ENCODE results near the gene CENPS.
"Not testable (repeated sequence)": the region's sequence is repeated elsewhere in the genome, so short reads cannot be mapped to it uniquely, and the experiment has no call there.

The CENPS gene

DNA sequence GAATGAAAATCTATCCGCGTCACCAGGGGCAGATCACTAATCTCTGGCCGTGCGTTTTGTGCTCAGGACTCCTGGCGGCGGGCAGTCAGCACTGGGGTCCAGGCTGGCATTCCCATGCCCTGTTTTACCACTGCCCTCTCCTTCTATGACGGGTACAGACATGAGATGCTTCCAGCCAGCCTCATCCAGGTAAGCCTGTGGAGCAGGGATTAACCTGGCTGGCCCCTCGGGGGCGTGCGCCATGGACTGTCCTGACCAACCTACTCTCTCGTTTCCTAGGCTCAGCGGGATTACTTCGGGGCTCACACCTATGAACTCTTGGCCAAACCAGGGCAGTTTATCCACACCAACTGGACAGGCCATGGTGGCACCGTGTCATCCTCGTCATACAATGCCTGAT lies 10.9 kb upstream of the CENPS start:
- DNase-seq (ENCODE audit: low read depth) = no peak

GRCh38 chr1:10421637-10422036 lies 8.6 kb upstream of the CENPS start:
- DNase-seq (ENCODE audit: low read depth) = no peak

- DNase-seq (ENCODE audit: low read depth) = no peak
Measured at GRCh38 chr1:10424034-10424433, 6.2 kb upstream of the CENPS start.

DNA sequence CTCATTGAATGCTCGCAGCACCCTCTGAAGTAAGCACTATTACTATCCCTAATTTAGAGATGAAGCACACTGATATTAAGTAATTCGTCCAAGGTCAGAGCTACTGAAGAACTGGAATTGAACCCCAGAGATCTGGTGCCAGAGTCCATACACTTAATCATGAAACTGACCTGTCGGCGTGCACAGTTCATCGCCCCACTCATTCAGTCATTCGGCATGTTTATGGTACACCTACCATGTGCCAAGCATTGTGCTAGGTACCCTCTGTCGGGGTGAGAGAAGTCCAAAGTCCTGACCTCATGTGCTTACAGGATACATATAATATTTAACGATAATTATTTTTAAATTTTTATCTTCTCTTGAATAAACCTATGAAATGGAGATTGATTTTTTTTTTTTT lies 5.6 kb upstream of the CENPS start:
- no peak for DNase-seq (ENCODE audit: low read depth)

DNA sequence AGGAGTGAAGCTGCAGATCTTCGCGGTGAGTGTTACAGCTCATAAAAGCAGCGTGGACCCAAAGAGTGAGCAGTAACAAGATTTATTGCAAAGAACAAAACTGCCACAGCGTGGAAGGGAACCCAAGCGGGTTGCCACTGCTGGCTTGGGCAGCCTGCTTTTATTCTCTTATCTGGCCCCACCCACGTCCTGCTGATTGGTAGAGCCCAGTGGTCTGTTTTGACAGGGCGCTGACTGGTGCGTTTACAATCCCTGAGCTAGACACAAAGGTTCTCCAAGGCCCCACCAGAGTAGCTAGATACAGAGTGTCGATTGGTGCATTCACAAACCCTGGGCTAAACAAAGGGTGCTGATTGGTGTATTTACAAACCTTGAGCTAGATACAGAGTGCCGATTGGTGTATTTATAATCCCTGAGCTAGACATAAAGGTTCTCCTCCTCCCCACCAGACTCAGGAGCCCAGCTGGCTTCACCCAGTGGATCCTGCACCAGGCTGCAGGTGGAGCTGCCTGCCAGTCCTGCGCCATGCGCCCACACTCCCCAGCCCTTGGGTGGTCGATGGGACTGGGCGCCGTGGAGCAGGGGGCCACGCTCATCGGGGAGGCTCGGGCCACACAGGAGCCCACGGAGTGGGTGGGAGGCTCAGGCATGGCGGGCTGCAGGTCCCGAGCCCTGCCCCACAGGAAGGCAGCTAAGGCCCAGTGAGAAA lies 4.3 kb upstream of the CENPS start:
- DNase-seq (ENCODE audit: low read depth) = not testable (repeated sequence)

DNA sequence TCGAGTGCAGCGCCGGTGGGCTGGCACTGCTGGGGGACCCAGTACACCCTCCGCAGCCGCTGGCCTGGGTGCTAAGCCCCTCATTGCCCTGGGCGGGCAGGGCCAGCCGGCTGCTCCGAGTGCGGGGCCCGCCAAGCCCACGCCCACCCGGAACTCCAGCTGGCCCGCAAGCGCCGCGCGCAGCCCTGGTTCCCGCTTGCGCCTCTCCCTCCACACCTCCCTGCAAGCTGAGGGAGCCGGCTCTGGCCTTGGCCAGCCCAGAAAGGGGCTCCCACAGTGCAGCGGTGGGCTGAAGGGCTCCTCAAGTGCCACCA lies 3.7 kb upstream of the CENPS start:
- DNase-seq (ENCODE audit: low read depth) = not testable (repeated sequence)

DNA sequence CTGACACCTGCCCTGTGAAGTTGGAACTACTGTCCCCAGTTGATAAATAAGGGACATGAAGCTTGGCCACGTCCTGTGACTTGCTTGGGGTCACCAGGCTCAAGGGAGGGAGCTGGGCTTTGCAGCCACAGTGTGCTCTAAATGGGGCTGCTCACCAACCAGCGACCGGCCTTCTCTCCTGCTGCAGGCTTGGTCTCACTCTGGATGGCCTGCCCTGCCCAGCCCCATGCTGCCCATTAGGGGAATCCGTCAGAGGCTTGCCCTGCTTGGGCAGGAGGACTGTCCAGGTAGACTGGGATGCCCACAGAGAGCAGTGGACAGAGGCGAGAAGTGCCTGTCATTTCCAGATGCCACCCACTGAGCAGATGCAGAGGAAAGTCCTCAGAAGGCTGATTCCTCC lies 1.2 kb upstream of the CENPS start:
- DNase-seq (ENCODE audit: low read depth) = no peak

DNA sequence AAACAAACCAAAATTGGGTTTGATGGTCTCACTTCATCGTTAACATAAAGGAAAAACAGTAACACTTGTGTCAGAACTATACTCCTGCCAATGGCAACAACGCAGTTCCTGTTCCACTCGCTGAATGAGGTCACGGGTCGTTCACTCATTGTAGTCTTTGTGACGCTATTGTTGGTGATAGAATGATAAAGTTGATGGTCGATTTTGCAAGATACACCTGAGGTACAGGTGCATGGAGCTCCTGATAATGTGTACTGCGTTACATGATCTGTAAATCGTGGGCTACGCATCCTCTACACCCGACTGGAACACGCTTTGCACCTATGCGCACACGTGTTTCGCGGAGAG lies 391 bp upstream of the CENPS start:
- DNase-seq (ENCODE audit: low read depth) = no peak

DNA sequence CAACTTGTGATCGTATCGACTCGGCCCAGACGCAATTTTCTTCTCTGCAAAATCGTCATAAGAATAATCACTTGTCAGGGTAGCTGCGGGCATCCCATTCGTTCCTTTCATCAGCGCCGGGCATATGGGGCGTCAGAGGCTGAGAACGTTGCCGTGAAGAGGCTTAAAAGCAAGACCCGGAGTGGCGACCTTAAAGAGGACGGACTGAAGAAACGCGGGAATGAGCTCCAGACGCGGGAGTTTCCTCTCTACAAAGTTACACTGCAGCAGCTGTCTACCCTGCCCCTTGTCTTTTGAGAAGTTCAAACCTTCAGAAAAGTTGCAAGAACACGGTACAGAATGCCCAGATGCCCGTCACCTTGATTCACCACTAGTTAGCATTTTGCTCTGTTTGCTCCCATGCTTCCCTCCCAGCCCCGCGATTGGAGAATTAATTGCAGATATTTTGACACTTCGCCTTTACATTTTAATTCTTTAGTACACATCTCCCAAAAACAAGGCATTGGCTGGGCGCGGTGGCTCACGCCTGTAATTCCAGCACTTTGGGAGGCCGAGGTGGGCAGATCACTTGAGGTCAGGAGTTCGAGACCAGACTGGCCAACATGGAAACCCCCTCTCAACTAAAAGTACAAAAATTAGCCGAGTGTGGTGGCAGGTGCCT lies 967 bp downstream of the CENPS start:
- no peak for DNase-seq (ENCODE audit: low read depth)

DNA sequence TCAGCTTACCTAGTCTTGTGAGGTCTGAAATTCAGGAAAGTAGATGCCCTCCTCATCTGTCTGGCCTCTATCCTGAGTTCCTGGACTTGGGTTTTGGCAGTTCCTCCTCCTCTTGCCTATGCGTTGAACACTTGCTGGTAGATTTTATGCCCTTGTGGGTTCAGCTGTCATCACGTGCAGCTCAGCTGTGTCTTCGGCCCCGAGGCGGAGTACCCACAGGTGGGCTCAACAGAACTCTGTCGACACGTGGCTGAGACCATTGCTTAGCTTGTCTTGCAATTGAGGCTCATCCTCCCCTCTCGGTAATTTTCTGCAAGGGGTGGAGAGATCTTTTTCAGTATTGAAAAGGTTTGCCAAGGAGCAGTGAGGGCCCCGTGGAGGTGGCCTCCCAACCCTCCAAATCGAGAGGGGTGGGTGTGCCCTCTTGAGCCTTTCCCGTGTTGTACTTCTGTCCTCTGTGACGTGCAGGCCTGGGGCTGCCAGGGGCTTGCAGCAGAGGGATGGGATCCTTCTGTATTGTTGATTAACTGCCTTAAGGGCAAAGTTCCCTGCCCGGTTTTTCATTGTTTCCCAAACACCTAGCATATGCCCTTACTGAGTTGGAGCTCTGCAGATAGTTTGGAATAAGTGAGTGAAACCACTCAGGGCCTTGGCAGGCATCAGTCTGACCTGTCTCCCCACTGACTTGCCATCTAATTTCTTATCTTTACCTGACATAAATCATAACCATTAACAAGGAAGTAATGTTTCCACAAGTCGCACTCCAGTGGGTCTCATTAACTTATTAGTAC lies 2.9 kb downstream of the CENPS start:
- no peak for DNase-seq (ENCODE audit: low read depth)

DNA sequence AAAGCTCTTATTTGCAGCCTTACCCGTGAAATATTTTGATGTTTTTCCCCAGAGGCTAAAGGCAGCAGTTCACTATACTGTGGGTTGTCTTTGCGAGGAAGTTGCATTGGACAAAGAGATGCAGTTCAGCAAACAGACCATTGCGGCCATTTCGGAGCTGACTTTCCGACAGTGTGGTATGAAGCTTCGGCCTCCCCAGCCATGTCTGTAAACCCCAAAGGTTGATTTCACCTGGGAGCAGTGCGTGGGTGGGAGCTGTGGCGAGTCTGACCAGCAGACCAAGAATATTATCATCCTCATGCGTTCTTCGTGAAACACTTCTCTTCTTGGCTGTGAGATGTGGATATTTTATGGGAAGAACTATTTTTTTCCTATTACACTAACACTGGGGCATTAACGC lies 3.6 kb downstream of the CENPS start:
- DNase-seq (ENCODE audit: low read depth) = no peak

DNA sequence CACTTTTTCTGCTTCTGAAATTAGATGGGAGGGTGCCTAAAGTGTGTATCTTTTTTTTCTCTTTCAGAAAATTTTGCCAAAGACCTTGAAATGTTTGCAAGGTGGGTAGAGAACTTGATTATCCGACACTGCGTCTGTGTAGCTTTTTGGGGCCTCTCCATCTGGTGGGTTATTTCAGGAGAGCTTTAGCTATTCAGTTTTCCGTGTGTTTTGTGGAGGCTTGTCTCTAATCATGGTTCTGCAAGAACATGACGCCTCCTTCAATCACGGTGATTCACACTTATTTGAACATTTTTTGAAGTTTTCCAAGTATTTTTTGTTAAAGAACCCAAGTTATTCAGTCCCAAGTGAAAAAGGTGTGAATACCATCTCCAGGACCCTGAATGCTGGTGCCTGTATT lies 4.4 kb downstream of the CENPS start:
- no peak for DNase-seq (ENCODE audit: low read depth)

DNA sequence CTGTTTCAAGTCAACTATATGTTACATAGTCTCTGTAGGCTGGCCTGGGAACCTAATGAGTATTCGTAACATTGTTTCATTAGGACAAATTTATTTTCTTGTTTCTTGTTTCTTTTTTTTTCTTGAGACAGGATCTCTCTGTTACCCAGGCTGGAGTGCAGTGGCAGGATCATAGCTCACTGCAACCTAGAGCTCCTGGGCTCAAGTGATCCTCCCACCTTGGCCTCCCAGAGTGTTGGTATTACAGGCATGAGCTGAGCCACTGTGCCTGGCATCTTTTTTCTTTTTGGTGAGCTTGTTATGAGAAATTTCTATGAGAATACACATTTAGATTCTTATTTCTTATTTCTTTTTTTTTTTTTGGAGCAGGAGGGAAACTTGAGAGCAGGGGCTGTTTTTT lies 6.8 kb downstream of the CENPS start:
- no peak for DNase-seq (ENCODE audit: low read depth)

DNA sequence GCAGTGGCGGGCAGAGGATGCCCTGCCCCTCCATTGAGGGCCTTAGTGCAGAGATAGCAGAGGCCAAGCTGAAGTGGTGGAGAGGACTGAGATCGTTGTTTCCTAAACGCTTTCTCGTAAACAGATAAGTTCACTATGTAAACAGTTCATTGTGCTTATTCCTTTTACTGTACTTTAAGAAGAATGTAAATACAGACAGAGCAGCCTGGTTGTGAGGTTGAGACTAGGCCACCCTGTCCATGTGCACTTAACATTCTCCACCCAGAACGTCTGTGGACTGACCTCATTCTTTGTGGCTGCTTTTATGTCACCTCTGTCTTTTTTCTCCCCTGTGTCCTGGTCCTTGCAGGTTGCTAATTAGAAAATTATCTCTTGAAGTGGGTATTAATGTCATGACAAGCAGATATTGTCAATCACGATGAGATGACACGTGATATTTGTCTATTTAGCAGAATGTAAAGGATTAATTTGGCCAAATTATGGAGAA lies 8.5 kb downstream of the CENPS start:
- DNase-seq (ENCODE audit: low read depth) = no peak

- no peak for DNase-seq (ENCODE audit: low read depth)
Measured at GRCh38 chr1:10440305-10440704, 10.1 kb downstream of the CENPS start.

GRCh38 chr1:10440794-10441193 lies 10.6 kb downstream of the CENPS start:
- DNase-seq (ENCODE audit: low read depth) = no peak

DNA sequence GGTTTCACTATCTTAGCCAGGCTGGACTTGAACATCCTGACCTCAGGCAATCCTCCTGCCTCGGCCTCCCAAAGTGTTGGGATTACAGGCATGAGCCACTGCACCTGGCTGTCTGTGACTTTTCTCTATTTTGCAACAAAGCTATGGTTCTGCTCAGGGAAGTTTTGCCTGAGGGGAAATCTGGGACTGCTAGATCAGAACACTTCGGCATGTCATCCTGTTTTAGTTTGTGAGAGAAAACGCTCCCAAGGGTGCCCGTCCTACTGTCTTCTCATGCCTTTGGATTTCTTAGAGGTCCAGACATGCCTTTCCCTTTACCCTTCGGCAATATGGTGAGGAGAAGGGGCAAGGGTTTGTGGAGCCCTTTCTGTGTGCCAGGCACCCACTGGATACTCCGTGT lies 14.0 kb downstream of the CENPS start:
- no peak for DNase-seq (ENCODE audit: low read depth)

- no peak for DNase-seq (ENCODE audit: low read depth)
Measured at GRCh38 chr1:10444795-10445397, 14.7 kb downstream of the CENPS start.

DNA sequence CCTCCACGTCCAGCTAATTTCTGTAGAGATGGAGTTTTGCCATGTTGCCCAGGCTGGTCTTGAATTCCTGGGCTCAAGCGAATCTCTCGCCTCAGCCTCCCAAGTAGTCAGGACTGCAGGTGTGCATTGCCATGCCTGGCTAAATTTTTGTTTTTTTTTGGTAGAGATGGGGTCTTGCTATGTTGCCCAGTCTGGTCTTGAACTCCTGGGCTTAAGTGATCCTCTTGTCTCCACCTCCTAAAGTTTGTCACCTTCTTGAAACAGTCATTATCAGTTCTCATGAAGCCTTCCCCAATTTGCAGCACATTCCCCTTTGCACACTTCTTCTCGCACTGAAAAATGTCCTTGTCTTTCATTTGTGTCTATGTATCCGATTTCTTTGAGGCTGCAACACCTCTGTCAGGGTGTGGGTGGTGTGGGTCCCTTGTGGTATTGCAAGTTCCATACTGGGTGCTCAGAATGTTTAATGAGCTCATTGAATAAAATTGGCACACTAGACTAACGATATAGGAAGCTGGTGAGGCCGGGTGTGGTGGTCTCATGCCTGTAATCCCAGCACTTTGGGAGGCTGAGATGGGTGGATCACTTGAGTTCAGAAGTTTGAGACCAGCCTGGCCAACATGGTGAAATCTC lies 16.7 kb downstream of the CENPS start:
- no peak for DNase-seq (ENCODE audit: low read depth)

DNA sequence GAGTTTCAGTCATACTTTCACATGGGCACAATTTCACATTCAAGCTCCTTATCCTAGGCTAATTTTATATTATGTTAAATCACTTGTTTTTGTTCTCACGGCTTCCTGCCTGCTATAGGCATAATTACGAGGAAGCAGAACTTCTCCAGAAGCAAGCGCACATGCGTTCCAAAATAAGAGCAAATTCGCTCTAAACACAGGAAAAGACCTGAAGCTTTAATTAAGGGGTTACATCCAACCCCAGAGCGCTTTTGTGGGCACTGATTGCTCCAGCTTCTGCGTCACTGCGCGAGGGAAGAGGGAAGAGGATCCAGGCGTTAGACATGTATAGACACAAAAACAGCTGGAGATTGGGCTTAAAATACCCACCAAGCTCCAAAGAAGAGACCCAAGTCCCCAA lies 19.5 kb downstream of the CENPS start, which contains the start of gene CORT:
Gene CORT (plus strand): TSS at position 281 of the 400 bp plus-strand sequence. CDS start 193 bp downstream, outside the sequence.
- no peak for DNase-seq (ENCODE audit: low read depth)

DNA sequence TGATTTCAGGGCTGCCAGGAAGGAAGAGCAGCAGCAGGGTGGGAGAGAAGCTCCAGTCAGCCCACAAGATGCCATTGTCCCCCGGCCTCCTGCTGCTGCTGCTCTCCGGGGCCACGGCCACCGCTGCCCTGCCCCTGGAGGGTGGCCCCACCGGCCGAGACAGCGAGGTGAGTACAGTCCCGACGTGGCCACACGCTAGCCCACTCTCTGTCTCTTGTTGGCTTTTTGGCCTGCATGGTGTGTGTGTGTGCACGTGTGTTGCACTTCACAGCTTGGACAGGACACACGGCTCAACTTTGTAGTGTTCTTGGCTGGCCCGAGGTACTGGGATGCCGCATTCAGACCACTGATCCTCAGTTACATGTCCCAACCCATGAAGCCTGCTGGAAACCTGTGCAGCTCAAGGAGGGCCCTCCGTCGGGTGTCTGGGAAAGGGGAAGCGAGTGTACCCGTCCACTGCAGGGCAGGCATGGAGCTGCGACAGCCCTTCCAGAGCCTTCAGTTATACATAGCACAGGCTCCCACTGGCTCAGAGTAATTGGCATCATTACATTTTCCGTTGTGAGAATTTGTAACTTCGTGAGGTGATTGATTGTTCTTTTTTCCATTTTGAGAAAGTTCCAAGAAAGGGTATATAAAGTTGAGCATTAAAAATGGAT lies 20.1 kb downstream of the CENPS start:
- DNase-seq (ENCODE audit: low read depth) = no peak

- no peak for DNase-seq (ENCODE audit: low read depth)
Measured at GRCh38 chr1:10450836-10451235, 20.6 kb downstream of the CENPS start.

Data from stimulated activated CD4-positive, alpha-beta T cell treated with anti-CD3 and anti-CD28 coated beads, Interleukin-2, amount 100 ng/mL, for 4 hours (primary cell).